GM23248 (cell line): ENCODE data around the gene TMEM204. TPM values are rescaled to one million over a fixed set of nuclear protein-coding genes. Genes with fewer than 3 reads are reported as not detected.

Experiments
- DNase-seq: peaks from one replicate; pipeline ENCODE4 v3.0.0-alpha.2; 2015
- H2AFZ ChIP-seq: fragments of 200-600 bp; sonication (generic); 2 replicates; pipeline ENCODE4 v1.6.1; 2016; ENCODE audit warnings: antibody characterized with exemption
- H3F3A ChIP-seq: fragments of 200-600 bp; sonication (generic); 2 replicates; pipeline ENCODE4 v1.6.1; 2016; ENCODE audit warnings: mild to moderate bottlenecking, antibody characterized with exemption, mixed run types; ENCODE audit not compliant: insufficient read depth
- H3K27ac ChIP-seq: fragments of 200-600 bp; sonication (generic); 2 replicates; pipeline ENCODE4 v1.5.1; 2016; ENCODE audit warnings: mild to moderate bottlenecking
- H3K27me3 ChIP-seq: fragments of 200-600 bp; sonication (generic); replicated peaks from 2 replicates; pipeline ENCODE4 v1.6.1; 2016; ENCODE audit warnings: mild to moderate bottlenecking; ENCODE audit not compliant: insufficient read depth
- H3K36me3 ChIP-seq: fragments of 200-600 bp; sonication (generic); 2 replicates; pipeline ENCODE4 v1.6.1; 2016; ENCODE audit warnings: low read depth, mild to moderate bottlenecking
- H3K4me1 ChIP-seq: fragments of 200-600 bp; sonication (generic); 2 replicates; pipeline ENCODE4 v1.6.1; 2016; ENCODE audit warnings: mild to moderate bottlenecking; ENCODE audit not compliant: insufficient read depth
- H3K4me2 ChIP-seq: fragments of 200-600 bp; sonication (generic); one replicate; pipeline ENCODE4 v1.6.1; 2016; ENCODE audit warnings: mild to moderate bottlenecking; ENCODE audit not compliant: unreplicated experiment
- H3K4me3 ChIP-seq: fragments of 200-600 bp; sonication (generic); 2 replicates; pipeline ENCODE4 v1.5.1; 2016; ENCODE audit warnings: mild to moderate bottlenecking
- H3K79me2 ChIP-seq: fragments of 200-600 bp; sonication (generic); 2 replicates; pipeline ENCODE4 v1.6.1; 2016; ENCODE audit warnings: mild to moderate bottlenecking; ENCODE audit not compliant: insufficient read depth
- H3K9ac ChIP-seq: fragments of 200-600 bp; sonication (generic); 2 replicates; pipeline ENCODE4 v1.6.1; 2016; ENCODE audit warnings: mild to moderate bottlenecking
- H3K9me2 ChIP-seq: fragments of 200-600 bp; sonication (generic); 2 replicates; pipeline ENCODE4 v1.6.1; 2016; ENCODE audit warnings: mixed run types, mild to moderate bottlenecking, moderate library complexity; ENCODE audit not compliant: insufficient read depth
- H3K9me3 ChIP-seq: fragments of 200-600 bp; sonication (generic); one replicate; pipeline ENCODE4 v1.6.1; 2017; ENCODE audit warnings: low read depth
- H4K20me1 ChIP-seq: fragments of 200-600 bp; sonication (generic); 2 replicates; pipeline ENCODE4 v1.6.0; 2016; ENCODE audit not compliant: insufficient read depth
- EZH2 ChIP-seq: fragments of 200-600 bp; sonication (generic); IDR thresholded peaks from 2 replicates; pipeline ENCODE4 v1.6.1; 2018; ENCODE audit warnings: antibody characterized with exemption, mild to moderate bottlenecking; ENCODE audit not compliant: insufficient read depth, poor library complexity, severe bottlenecking
- EZH2phosphoT487 ChIP-seq: fragments of 200-600 bp; sonication (generic); IDR thresholded peaks from 2 replicates; pipeline ENCODE4 v1.6.1; 2018; ENCODE audit warnings: antibody characterized with exemption, moderate library complexity, mild to moderate bottlenecking, low read depth; ENCODE audit not compliant: insufficient read depth
- WGBS, 2 experiments: methylation state at CpG; one replicate each; pipeline ENCODE4 v1.1.6; 2015 to 2017; ENCODE audit warnings: low lambda C conversion rate in 2 of 2, low coverage in 1 of 2; ENCODE audit errors: missing lambda C conversion rate in 2 of 2; 5-methylcytosine and 5-hydroxymethylcytosine counted together
- in situ Hi-C: fragments of 300-500 bp; cut with MboI; formaldehyde crosslinking; loops from 2 replicates; pipeline ENCODE4 v1.15.0; 2020
- polyA plus RNA-seq: library from polyadenylated mRNA; unstranded; fragments of >200 nt; fragmentation: Nextera tagmentation; extraction: Ambion mirVana; gene quantifications from 2 replicates; pipeline ENCODE4 v1.2.1, GENCODE V29; 2016
- total RNA-seq: library from RNA; depleted of rRNA; stranded (reverse); fragments of >200 nt; shearing (Covaris generic); gene quantifications from 2 replicates; pipeline ENCODE4 v1.2.3, GENCODE V29; 2014

Gene TMEM204
- total and polyA plus RNA-seq, 2 experiments from 2014 or later: 26.0 to 40.0 TPM

DNA sequence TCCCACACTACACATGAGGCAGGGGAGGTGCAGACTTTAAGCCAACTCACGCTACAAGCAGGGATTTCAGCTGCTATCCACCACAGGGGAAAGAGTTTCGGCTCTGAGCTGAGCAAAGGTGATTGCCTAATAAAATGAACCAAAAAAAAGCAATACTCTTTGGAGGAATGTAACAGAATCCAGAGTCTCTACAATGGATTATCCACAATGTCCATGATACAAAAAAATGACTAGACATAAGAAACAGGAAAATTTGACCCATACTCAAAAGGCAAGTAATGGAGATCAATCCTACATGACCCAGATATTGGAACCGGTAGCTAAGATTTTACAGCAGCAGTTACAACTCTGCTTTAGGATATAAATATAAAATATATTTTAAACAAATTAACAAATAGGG, 19.0 kb upstream of the TMEM204 start:
- H3K79me2 ChIP-seq: no peaks in the 10 kb centered on the region
- WGBS, 2 experiments: 95 to 100% methylated on average over 3 of the region's 3 CpGs
- H3K9me3 ChIP-seq: no peaks in the 10 kb centered on the region
- H3F3A ChIP-seq: no peaks in the 10 kb centered on the region
- no peak overlapping the region for H3K27ac ChIP-seq
- H2AFZ ChIP-seq: no peak overlapping the region
- H3K9ac ChIP-seq: no peak overlapping the region
- H3K36me3 ChIP-seq: no peaks in the 10 kb centered on the region
- in situ Hi-C loops: no loop called here
- no peak overlapping the region for H3K4me3 ChIP-seq
- DNase-seq: no peak
- H3K9me2 ChIP-seq: no peaks in the 10 kb centered on the region
- TF ChIP-seq EZH2: no peak
- no peaks in the 10 kb centered on the region for H4K20me1 ChIP-seq
- no peak overlapping the region for H3K4me2 ChIP-seq
- no peaks in the 10 kb centered on the region for H3K27me3 ChIP-seq
- H3K4me1 ChIP-seq: no peaks in the 10 kb centered on the region

GRCh38 chr16:1518626-1519135, 14.8 kb upstream of the TMEM204 start:
- H3K4me1 ChIP-seq: no peaks in the 10 kb centered on the region
- no peaks in the 10 kb centered on the region for H3K9me2 ChIP-seq
- no peaks in the 10 kb centered on the region for H3F3A ChIP-seq
- TF ChIP-seq EZH2phosphoT487: no peak
- no peak for TF ChIP-seq EZH2
- H3K9me3 ChIP-seq: no peaks in the 10 kb centered on the region
- H3K4me2 ChIP-seq: no peak overlapping the region
- no peak for DNase-seq
- no peak overlapping the region for H3K9ac ChIP-seq
- no peak overlapping the region for H3K4me3 ChIP-seq
- H3K27me3 ChIP-seq: no peaks in the 10 kb centered on the region
- H4K20me1 ChIP-seq: no peaks in the 10 kb centered on the region
- no peak overlapping the region for H3K27ac ChIP-seq
- no peak overlapping the region for H2AFZ ChIP-seq
- no peaks in the 10 kb centered on the region for H3K79me2 ChIP-seq
- in situ Hi-C loops: no loop called here
- 94 to 97% methylated on average over 16 of the region's 16 CpGs for WGBS, 2 experiments
- H3K36me3 ChIP-seq: no peaks in the 10 kb centered on the region

DNA sequence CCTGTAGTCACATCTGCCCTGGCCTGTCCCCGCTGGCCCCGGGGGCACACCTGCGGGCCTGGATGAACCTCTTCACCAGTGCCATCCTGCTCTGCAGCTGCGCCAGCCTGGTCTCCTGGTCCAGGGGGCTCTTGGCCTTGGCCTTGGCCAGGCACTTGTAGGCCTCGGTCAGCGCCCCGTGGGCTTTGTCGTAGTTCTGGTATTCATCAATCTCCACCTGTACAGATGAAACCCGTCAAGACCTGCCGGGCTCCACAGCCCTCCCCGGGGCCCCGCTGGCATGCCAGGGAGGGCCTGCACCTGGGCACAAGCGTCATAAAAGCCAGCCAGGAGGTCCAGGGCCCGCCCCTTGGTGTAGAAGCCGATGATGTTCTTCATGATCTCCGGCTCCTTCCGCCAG, 13.6 kb upstream of the TMEM204 start:
- H3K4me2 ChIP-seq: no peak overlapping the region
- H3K9me2 ChIP-seq: no peaks in the 10 kb centered on the region
- WGBS, 2 experiments: 89 to 90% methylated on average over 15 to 17 of the region's 17 CpGs
- no peak for TF ChIP-seq EZH2phosphoT487
- no peak for TF ChIP-seq EZH2
- H3K9me3 ChIP-seq: no peaks in the 10 kb centered on the region
- no peak for DNase-seq
- no peak overlapping the region for H2AFZ ChIP-seq
- no peaks in the 10 kb centered on the region for H3K79me2 ChIP-seq
- no peaks in the 10 kb centered on the region for H3K4me1 ChIP-seq
- in situ Hi-C loops: no loop called here
- no peaks in the 10 kb centered on the region for H3F3A ChIP-seq
- H4K20me1 ChIP-seq: no peaks in the 10 kb centered on the region
- H3K9ac ChIP-seq: no peak overlapping the region
- no peak overlapping the region for H3K4me3 ChIP-seq
- no peaks in the 10 kb centered on the region for H3K27me3 ChIP-seq
- no peak overlapping the region for H3K27ac ChIP-seq
- no peaks in the 10 kb centered on the region for H3K36me3 ChIP-seq

- no peak for DNase-seq
- H3K4me2 ChIP-seq: no peak overlapping the region
- H3K36me3 ChIP-seq: no peaks in the 10 kb centered on the region
- no peaks in the 10 kb centered on the region for H4K20me1 ChIP-seq
- H3K4me3 ChIP-seq: no peak overlapping the region
- no peaks in the 10 kb centered on the region for H3K79me2 ChIP-seq
- WGBS, 2 experiments: 96 to 98% methylated on average over 19 of the region's 19 CpGs
- H3F3A ChIP-seq: no peaks in the 10 kb centered on the region
- H2AFZ ChIP-seq: no peak overlapping the region
- H3K9ac ChIP-seq: no peak overlapping the region
- H3K27me3 ChIP-seq: no peaks in the 10 kb centered on the region
- H3K4me1 ChIP-seq: no peaks in the 10 kb centered on the region
- H3K9me2 ChIP-seq: no peaks in the 10 kb centered on the region
- H3K9me3 ChIP-seq: no peaks in the 10 kb centered on the region
- in situ Hi-C loops: no loop called here
- TF ChIP-seq EZH2: no peak
- no peak for TF ChIP-seq EZH2phosphoT487
- H3K27ac ChIP-seq: no peak overlapping the region
Measured at GRCh38 chr16:1520461-1520860, 13.0 kb upstream of the TMEM204 start.
